ENCODE data around the gene SLX4IP.

The SLX4IP gene

DNA sequence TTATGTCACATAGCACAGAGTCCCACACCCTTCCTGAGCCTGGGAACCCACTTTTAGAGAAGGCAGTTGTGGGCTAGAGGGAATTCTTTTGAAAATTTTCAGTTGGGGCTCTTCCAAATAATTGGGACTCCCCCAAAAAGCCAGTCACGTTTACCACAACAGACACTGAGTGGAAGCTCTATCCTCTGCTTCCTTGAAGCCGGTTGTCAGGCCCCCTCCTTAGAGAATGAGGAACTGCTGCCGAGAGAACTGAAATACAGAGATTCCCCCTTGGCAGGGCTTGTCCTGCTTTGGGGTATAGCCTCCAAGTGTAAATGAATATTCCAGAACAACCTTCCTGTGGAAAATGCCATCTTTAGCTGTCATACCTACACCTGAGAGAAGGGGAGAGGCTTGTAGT, 241.4 kb downstream of the SLX4IP start:
- DNase-seq (ENCODE audit: low read depth, low spot score) = no peak
